Measurements from ENCODE around the gene SLC6A3.

Gene SLC6A3

DNA sequence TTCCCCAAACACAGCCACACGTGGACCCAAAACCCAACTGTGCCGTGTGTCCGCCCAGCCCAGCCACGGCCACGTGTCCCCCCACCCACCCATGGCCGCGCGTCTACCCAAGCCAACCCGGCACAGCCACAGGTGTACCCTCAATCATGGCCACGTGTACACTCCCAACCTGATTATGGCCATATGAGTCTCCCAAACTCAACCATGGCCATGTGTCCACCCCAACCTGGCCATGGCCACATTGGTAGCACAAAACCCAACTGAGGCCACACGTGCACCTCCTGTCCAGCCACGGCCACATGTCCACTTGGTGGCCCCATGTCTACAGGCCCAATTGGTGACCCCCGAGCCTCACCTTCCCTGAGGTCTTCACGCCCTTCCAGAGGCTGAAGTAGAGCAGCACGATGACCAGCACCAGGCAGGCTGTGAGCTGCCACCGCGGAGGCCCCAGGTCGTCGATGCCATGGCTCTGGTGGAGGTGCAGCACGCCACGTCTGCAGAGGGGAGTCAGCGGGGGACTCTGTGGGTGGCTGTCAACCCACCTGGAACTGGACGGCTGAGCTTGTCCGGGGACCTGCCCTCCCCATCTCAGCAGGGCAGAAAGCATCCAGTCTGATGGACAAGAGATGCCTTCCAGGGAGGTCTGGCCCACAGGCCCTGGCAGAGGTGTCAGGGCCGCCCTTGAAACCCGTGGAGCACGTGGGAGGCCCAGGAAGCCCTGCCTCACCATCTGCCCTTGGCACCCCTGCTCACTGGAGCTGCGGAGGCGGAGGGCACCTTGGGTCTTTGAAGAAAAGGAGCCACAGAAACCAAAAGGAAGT is 23.5 kb downstream of the SLC6A3 start:
- no peak for DNase-seq (ENCODE audit: low read depth in 2 of 2)

DNA sequence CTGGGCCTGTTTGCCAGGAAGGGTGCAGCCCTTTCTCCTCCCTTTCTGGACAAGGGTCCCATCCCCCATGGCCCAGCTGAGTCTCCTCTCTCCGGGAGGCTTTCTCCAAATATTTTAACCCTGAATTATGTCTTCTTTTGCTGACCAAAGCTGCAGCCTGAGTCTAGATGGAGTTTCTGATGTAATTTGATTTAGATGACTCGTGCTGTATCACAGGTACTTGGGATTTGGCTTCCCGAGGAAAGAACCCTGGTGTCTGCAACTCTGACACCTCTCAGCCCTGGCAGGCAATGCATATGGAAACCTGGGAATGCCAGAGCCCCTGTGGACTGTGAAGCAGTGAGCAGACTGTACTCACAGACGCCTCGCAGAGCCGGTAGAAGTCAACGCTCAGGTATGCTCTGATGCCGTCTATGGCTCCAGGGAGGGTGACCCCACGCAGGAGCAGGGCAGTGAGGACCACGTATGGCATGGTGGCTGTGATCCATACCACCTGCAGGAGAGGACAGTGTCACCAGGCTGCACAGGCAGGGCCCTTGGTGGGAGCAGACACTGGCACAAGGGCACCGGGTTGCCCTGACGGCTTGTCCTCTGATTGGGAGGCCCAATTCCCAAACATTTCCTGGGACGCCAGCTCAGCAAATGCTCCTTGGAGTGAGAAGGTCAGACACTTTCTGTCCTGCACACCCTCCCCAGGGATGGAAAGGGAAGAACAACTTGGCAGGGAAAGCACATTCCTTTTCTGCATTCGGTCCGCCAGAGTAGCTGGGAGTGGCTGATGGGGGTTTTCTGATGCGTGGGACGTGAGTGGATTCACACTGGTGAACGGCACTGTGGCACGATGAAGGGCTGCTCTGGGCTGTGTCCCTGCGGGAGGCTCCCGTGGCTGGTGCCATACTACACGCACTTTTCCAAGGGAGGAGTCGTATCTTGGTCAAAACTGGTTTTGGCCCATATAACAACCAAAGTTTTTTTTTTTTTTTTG is 24.7 kb downstream of the SLC6A3 start:
- no peak for DNase-seq (ENCODE audit: low read depth in 2 of 2)

- DNase-seq (ENCODE audit: low read depth in 2 of 2) = no peak
Observed at GRCh38 chr5:1419476-1420210, 25.6 kb downstream of the SLC6A3 start.

DNA sequence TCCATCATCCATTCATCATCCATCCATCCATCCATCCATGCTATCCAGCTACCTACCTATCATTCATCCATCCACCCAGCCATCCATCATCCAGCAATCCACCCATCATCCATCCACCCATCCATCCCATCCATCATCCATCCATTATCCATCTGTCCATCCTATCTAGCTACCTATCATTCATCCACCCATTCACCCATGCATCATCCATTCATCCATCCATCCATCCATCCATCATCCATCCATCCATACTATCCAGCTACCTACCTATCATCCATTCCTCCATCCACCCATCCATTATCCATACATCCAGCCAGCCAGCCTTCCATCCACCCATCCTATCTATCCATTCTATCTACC is 26.3 kb downstream of the SLC6A3 start:
- no peak for DNase-seq (ENCODE audit: low read depth in 2 of 2)

- no peak for DNase-seq (ENCODE audit: low read depth in 2 of 2)
Observed at GRCh38 chr5:1418238-1418920, 26.9 kb downstream of the SLC6A3 start.

- DNase-seq (ENCODE audit: low read depth in 2 of 2) = no peak
Observed at GRCh38 chr5:1417586-1418225, 27.5 kb downstream of the SLC6A3 start.

GRCh38 chr5:1416856-1417469 is 28.3 kb downstream of the SLC6A3 start:
- DNase-seq (ENCODE audit: low read depth in 2 of 2) = no peak

DNA sequence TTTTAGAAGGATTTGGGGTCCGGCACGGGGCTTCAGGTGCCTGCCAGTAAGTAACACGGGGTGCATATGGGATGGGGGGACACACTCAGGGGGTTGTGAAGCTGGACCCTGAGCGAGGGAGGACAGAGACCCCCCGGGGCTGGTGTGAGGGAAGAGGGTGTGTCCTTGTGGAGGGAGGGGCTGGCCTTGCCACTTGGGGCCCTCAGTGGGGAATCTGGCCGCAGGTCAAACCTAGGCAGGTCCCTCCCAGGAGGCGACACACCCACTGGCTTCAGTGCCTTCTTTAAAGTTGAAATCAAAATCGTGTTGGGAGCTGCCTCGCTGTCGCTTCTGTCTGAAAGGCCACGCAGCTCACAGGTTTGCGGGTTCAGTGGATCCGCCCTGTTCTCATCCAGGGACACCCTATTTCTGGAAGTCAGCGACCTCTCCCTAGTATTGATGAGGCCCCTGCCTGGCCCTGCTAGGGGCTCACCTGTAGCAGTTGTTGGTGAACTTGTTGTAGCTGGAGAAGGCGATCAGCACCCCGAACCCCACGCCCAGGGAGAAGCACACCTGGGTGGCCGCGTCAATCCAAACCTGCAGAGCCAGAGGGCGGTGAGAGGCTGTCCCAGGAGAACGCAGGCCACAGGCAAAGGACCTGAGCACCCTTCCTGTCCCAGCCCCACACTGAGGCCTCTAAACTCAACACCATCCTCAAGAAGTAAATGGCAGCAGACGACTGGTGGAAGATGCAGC is 29.4 kb downstream of the SLC6A3 start:
- DNase-seq (ENCODE audit: low read depth in 2 of 2) = no peak

DNA sequence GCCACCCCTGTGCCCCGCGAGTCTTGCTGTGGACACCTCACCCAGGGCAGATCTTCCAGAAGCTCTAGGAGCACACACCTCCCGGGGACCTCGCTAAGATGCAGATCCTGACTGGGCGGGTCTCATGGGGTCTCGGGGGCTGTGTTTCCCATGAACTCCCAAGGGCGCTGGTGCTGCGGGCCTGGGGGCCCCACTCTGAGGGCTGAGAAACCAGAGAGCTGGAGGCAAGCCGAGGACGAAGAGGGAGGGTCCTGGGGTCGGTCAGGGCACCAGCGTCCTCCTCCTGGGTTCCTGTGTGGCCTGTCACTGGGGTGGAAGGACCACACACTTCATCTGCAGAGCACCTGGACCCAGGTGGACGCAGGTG is 30.2 kb downstream of the SLC6A3 start:
- no peak for DNase-seq (ENCODE audit: low read depth in 2 of 2)

DNA sequence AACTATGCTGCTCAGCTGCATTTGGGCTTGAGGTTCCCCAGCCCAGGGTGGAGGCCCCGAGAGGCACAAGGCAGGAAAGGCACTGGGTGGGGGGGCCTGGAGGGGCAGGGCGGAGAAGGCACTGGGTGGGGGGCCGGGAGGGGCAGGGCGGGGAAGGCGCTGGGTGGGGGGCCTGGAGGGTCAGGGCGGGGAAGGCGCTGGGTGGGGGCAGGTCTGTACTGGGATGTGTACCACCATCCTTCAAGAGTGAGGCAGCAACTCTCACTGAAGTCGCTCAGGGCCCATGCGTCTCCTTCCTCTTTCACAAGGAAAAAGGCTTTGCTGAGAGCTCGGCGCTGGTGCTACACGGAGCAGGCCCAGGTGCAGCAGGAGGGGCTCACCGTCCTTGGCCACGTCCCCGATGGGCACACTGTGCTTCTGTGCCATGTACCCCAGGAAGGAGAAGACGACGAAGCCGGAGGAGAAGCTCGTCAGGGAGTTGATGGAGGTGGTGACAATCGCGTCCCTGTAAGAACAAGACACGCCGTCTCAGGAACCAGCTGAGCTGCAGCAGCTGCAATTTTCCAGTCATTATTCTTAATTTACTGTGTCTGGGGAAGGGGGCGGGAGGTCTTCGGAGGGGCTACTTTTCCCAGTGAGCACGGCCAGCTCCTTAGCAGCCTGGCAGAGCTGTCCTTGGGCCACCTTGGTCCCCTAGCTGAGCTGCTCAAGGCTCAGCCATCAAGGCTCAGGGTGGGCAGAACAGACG is 30.8 kb downstream of the SLC6A3 start:
- DNase-seq (ENCODE audit: low read depth in 2 of 2) = no peak

- DNase-seq (ENCODE audit: low read depth in 2 of 2) = no peak
Observed at GRCh38 chr5:1413611-1414241, 31.5 kb downstream of the SLC6A3 start.

DNA sequence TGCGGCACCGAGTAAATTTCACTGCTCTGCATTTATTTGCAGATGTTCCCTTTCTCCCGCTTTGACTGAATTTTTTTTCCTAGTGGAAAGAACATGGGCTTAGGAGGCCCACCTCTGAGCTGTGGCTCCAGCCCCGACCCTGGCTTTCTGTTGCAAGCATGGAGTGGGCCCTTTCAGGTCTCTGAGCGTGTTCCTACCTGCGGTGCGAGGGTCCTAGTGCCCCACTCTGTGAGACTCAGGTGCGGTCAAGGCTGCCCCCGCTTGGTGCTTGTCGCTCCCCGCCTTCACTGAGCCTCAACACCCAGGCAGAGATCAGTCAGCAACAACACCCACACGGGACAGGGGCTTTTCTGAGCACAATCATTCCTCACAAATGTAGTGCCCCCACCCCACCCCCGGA is 32.0 kb downstream of the SLC6A3 start:
- DNase-seq (ENCODE audit: low read depth in 2 of 2) = no peak

- DNase-seq (ENCODE audit: low read depth in 2 of 2) = no peak
Observed at GRCh38 chr5:1412621-1413020, 32.6 kb downstream of the SLC6A3 start.

DNA sequence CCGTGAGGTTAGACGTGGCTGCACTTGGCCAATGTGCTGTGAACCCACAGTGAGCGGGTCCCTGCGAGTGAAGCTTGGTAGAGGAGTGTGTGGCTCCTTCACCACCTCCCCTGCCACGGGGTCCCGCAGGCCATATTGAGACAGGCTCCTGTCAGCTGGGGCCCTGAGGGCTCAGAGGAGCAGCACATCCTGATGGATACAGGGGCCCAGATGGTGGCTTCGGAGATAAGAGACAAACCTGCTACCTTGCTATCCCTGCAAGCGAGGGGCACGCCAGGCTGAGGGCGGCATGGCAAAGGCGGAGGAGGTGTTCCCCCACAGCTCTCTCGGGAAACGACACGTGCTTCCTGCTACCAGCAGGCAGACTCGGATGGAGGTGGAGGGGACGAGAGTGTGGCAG is 33.1 kb downstream of the SLC6A3 start:
- DNase-seq (ENCODE audit: low read depth in 2 of 2) = no peak

DNA sequence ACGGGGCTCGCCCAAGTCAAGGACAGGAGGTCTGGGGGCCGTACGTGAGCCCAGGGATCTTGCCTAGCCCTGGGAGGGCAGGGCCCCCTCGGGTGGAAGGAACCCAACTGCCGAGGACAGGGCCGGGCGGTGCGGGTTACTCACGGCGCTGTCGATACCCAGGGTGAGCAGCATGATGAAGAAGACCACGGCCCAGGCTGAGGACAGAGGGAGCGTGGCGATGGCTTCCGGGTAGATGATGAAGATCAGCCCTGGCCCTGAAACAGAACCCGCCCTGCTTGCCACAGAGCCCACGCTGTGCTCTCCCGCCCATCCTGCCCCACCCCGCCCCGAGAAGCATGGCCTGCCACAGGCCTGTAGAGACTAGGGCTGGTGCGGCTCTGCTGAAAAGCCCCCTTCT is 34.1 kb downstream of the SLC6A3 start:
- no peak for DNase-seq (ENCODE audit: low read depth in 2 of 2)

DNA sequence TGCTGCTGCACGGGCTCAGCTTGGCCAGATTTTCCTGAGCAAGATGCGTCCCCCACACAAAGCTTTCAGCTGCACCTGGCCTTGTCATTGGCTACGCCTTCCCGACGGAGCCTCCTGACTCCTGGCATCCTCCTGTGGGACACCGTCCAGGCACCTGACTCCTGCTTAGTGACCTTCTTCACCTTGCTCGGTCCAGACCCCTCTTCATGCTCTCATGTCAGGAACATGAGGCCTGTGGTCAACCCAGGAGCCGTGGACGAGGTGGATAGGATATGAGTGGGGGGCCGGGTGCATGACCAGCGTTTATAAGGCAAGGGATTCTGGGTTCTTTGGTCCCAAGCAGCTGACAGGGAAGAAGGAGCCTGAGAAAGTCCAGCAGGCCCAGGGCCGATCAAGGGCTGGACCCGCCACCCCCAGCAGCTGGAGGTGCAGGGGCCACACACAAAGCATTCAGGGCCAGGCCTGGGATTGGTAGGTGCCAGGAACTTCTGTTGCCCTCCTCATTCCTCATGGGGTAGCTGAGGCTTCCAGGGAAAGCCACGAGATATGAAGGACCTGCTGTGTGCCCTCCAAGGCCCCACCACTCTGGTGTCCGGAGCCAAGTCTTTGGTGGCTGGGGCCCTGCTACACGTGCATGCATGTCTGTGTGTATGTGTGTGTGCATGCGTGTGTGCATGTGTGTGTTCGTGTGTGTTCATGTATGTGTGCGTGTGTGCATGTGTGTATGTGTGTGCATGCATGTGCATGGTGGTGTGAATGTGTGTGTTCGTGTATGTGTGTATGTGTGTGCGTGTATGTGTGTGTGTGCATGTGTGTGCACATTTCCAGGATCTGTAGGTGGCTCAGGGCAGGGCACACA is 34.9 kb downstream of the SLC6A3 start:
- DNase-seq (ENCODE audit: low read depth in 2 of 2) = no peak

DNA sequence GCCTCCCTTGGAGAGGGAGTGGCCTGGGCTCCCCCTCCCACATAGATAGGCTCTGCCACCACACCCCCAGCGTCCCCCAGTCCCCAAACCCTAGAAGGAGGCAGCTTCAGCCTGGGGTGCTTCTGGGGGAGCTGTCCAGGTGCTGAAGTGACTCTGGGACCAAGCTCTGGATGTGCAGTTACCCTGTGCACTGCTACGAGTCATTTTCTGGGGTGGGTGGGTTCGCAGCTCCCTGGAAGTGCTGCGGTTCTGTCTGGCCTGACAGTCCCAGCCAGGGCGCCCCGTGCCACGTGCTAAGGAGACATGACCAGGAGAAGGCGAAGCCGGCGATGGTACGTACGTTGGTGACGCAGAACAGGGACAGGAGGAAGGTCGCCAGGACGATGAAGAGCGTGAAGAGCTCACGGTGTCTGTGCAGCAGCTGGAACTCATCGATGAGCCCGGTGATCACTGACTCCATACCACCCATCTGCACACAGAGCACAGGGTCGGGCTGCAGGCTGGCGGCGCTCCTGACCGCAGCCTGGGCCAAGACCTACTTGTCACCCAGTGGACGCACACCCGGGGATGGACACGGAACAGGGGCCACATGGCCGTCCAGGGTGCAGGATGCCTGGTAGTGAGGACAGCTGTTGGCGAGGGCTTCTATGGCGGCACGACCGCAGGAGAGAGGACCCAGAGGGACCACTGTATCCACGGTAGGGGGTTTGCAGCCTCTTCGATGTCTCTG is 35.7 kb downstream of the SLC6A3 start:
- no peak for DNase-seq (ENCODE audit: low read depth in 2 of 2)
